Ovary (tissue), 9 donors: ENCODE data around the gene NDOR1. TPM values are rescaled to one million over a fixed set of nuclear protein-coding genes. Genes with fewer than 3 reads are reported as not detected.

Experiments
- DNase-seq, 5 donors: peaks; one replicate each; pipeline ENCODE4 v3.0.0-alpha.2; 2019 to 2020
- H3K27ac ChIP-seq, 2 donors: fragments of 200-600 bp; one replicate each; pipeline versions ENCODE4 v1.5.1 to v1.8.0; 2019 to 2022
- H3K27me3 ChIP-seq: fragments of 200-600 bp; one replicate; pipeline ENCODE4 v1.8.0; 2022
- H3K36me3 ChIP-seq: fragments of 200-600 bp; sonication (generic); one replicate; pipeline ENCODE4 v1.5.1; 2019
- H3K4me1 ChIP-seq: one replicate; pipeline ENCODE4 v1.8.1; 2013; ENCODE audit warnings: mild to moderate bottlenecking, moderate library complexity; ENCODE audit not compliant: insufficient read depth
- H3K4me3 ChIP-seq: fragments of 200-600 bp; sonication (generic); one replicate; pipeline ENCODE4 v1.5.1; 2017
- H3K9me3 ChIP-seq, 2 donors: fragments of 200-600 bp in 1 of 2; sonication (generic) in 1 of 2; one replicate each; pipeline versions ENCODE4 v1.5.1 to v1.8.1; 2013 to 2019; ENCODE audit warnings: mild to moderate bottlenecking in 1 of 2, moderate library complexity in 1 of 2
- EP300 ChIP-seq: sonication (generic); formaldehyde crosslinking; IDR thresholded peaks from one replicate; pipeline ENCODE4 v1.6.1; 2017; ENCODE audit warnings: antibody characterized with exemption
- POLR2A ChIP-seq: fragments of 450-650 bp; IDR thresholded peaks from one replicate; pipeline ENCODE4 v1.6.1; 2017; ENCODE audit warnings: antibody characterized with exemption, mild to moderate bottlenecking, moderate library complexity
- WGBS, 3 donors: extraction: QIAGEN DNeasy Blood & Tissue Kit in 1 of 3; methylation state at CpG; one replicate each; pipeline versions ENCODE4 v1.1.5 to v1.1.7; 2013 to 2017; 5-methylcytosine and 5-hydroxymethylcytosine counted together
- intact Hi-C, 4 donors: fragments of 100-400 bp; cut with DNase I; formaldehyde crosslinking; loops; one replicate each; pipeline versions ENCODE4 v1.11.0 to v1.15.1; 2022 to 2023
- polyA plus RNA-seq, 2 donors: library from polyadenylated mRNA; stranded (reverse); fragments of 200-250 nt in 1 of 2; fragments of 350-450 nt in 1 of 2; fragmentation: Illumina TruSeq in 1 of 2; extraction: RNeasy Lipid Tissue Mini Kit (QIAGEN cat#74804) in 1 of 2; gene quantifications; one replicate each; pipeline ENCODE4 v1.2.3, GENCODE V29; 2013 to 2014
- total RNA-seq, 7 donors: library from RNA; depleted of rRNA in 2 of 7; stranded (reverse); fragments of >200 nt in 2 of 7; fragmentation: NEBNext Ultra II Directional in 3 of 7; extraction: Animal tissue kit (Norgen Biotek cat#: 25700) in 3 of 7; gene quantifications; one replicate each; pipeline versions ENCODE4 v1.1.0 to v1.2.4, GENCODE V29; 2016 to 2023
- TF ChIP-seq, protein P1 (sequence below), 3 donors: fragments of 450-650 bp in 2 of 3; fragments of 200-600 bp in 1 of 3; IDR thresholded peaks; one replicate each; pipeline versions ENCODE4 v1.5.1 to v1.8.0; 2016 to 2022; ENCODE audit warnings: antibody characterized with exemption in 3 of 3, mild to moderate bottlenecking in 1 of 3
- donor health status: DM: no; HTN: no; CAD: no; lungs with moderate emphysema.
- donor health status: DM: no; HTN: no; CAD: no.
- donor health status: Bipolar disorder and iron deficiency.
- donor health status: DM: yes; HTN: yes; CAD: no.
- donor health status: DM: no; HTN: no; CAD: no.
- donor health status: DM: yes; HTN: yes; CAD: no.

Gene NDOR1
- total and polyA plus RNA-seq, 9 donors: 1.1 to 15.2 (median 9.0) TPM

DNA sequence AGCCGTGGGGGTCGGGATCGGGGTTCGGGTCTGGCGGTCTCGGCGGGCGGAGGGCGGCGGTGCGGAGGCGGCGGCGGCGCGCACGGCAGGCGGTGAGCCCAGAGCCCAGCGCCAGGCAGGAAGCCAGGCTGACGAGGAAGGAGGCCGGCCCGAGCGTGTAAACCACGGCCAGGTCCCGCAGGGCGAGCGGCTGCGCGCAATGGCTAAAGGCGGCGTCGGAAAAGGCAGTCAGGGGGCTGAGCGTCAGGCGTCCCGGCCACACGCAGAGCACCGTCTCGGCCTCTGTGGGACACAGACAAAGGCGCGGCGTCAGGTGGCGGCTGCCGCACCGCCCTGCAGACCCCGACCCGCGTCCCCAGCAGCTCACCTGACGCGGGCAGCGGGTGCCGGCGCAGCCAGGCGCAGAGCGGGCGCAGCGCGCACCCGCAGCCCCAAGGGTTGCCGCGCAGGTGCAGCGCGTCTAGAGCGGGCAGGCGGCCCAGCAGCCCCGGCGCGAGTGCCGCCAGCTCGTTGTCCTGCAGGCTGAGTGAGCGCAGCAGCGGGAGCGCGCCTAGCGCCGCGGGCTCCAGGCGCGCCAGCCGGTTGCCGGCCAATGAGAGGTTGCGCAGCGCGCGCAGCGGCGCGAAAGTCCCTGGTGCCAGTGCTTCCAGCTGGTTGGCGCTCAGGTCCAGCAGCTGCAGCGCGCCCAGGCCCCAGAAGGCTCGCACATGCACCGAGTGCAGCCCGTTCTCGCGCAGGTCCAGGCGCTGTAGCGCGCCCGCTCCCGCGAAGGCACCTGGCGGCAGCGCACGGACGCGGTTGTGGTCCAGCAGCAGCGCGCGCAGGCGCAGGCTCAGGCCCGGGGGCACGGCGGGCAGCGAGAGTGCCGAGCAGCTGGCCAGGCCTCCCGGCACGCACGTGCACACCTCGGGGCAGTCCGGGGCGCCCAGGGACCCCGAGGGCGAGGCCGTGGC, 36.3 kb upstream of the NDOR1 start:
- TF ChIP-seq, protein P1, sequence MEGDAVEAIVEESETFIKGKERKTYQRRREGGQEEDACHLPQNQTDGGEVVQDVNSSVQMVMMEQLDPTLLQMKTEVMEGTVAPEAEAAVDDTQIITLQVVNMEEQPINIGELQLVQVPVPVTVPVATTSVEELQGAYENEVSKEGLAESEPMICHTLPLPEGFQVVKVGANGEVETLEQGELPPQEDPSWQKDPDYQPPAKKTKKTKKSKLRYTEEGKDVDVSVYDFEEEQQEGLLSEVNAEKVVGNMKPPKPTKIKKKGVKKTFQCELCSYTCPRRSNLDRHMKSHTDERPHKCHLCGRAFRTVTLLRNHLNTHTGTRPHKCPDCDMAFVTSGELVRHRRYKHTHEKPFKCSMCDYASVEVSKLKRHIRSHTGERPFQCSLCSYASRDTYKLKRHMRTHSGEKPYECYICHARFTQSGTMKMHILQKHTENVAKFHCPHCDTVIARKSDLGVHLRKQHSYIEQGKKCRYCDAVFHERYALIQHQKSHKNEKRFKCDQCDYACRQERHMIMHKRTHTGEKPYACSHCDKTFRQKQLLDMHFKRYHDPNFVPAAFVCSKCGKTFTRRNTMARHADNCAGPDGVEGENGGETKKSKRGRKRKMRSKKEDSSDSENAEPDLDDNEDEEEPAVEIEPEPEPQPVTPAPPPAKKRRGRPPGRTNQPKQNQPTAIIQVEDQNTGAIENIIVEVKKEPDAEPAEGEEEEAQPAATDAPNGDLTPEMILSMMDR (IDR thresholded peaks at IDR 0.05): no peak
- TF ChIP-seq POLR2A (no peak), EP300 (no peak)
- H3K9me3 ChIP-seq: no peaks in the 10 kb centered on the region
- H3K4me3 ChIP-seq: peak overlapping the region; percentile 18
- DNase-seq: no peak
- WGBS, 3 donors: 1% methylated on average over 56 to 124 of the region's 124 CpGs
- H3K27me3 ChIP-seq: peaks cover 25% of the 10 kb centered on the region
- peaks cover 14% of the 10 kb centered on the region for H3K4me1 ChIP-seq
- no peak overlapping the region for H3K27ac ChIP-seq
- no peaks in the 10 kb centered on the region for H3K36me3 ChIP-seq
- intact Hi-C loops: no loop called here

DNA sequence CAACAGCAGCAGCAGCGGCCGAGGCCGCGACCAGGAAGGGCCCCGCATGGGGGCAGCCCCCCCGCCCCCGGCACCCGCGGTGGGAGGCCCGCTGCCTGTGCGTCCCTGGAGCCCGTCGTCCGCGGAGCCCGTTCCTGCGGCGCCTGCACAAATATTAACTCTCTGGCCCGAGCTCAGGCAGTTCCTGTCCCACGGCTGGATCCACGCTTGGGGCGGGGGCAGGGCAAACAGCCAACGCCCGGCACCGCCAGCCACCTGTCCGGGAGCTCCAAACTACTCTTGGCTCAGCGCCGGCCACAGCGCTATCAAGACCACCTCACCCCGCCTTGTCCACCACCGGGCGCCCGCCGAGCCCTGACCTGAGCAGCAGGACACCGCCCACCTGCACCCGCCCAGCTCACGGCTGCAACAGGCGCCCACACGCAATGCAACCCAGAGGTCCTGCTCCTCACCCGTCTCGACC, 35.6 kb upstream of the NDOR1 start, which contains the start of gene LRRC26:
LRRC26 (minus strand) TSS at position 156 of the 463 bp plus-strand sequence; CDS start at position 48, 108 bp downstream.
- Histone ChIP-seq H3K4me1 (peaks cover 14% of the 10 kb centered on the region), H3K27ac (no peak within 1 kb of the TSS), H3K36me3 (no peaks in the 10 kb centered on the region), H3K27me3 (peaks cover 21% of the 10 kb centered on the region), H3K9me3 (no peaks in the 10 kb centered on the region), H3K4me3 (peak within 1 kb of the TSS; percentile 18)
- intact Hi-C loops: no loop called here
- TF ChIP-seq POLR2A (no peak), EP300 (no peak)
- TF ChIP-seq, protein P1 (IDR thresholded peaks at IDR 0.05): no peak
- 4 to 9% (median 5%) methylated on average over 36 to 41 of the region's 41 CpGs for WGBS, 3 donors
- no peak for DNase-seq

- H3K9me3 ChIP-seq: no peaks in the 10 kb centered on the region
- H3K4me1 ChIP-seq: peaks cover 14% of the 10 kb centered on the region
- peaks cover 18% of the 10 kb centered on the region for H3K27me3 ChIP-seq
- no peaks in the 10 kb centered on the region for H3K36me3 ChIP-seq
- H3K4me3 ChIP-seq: no peak overlapping the region
- no peak overlapping the region for H3K27ac ChIP-seq
- no peak for DNase-seq
- 30 to 43% (median 38%) methylated on average over 14 of the region's 14 CpGs for WGBS, 3 donors
- intact Hi-C loops: no loop called here
- TF ChIP-seq, protein P1 (IDR thresholded peaks at IDR 0.05): no peak
- TF ChIP-seq POLR2A (no peak), EP300 (no peak)
Observed at GRCh38 chr9:137170486-137171148, 34.9 kb upstream of the NDOR1 start.

GRCh38 chr9:137171149-137171900, 34.2 kb upstream of the NDOR1 start:
- Histone ChIP-seq H3K4me1 (peaks cover 14% of the 10 kb centered on the region), H3K27ac (no peak overlapping the region), H3K4me3 (no peak overlapping the region), H3K36me3 (no peaks in the 10 kb centered on the region), H3K27me3 (peaks cover 12% of the 10 kb centered on the region), H3K9me3 (no peaks in the 10 kb centered on the region)
- WGBS, 3 donors: 73 to 80% (median 75%) methylated on average over 15 to 22 of the region's 22 CpGs
- no peak for DNase-seq
- TF ChIP-seq POLR2A (no peak), EP300 (no peak)
- TF ChIP-seq, protein P1 (IDR thresholded peaks at IDR 0.05): no peak
- intact Hi-C loops: no loop called here
